Activated gamma-delta T cell (primary cell): ENCODE measurements around the gene ARIH2.

ENCODE experiments used
- DNase-seq: peaks from one replicate; lab custom pipeline; 2025; lab: John Stamatoyannopoulos, UW

ARIH2 gene

DNA sequence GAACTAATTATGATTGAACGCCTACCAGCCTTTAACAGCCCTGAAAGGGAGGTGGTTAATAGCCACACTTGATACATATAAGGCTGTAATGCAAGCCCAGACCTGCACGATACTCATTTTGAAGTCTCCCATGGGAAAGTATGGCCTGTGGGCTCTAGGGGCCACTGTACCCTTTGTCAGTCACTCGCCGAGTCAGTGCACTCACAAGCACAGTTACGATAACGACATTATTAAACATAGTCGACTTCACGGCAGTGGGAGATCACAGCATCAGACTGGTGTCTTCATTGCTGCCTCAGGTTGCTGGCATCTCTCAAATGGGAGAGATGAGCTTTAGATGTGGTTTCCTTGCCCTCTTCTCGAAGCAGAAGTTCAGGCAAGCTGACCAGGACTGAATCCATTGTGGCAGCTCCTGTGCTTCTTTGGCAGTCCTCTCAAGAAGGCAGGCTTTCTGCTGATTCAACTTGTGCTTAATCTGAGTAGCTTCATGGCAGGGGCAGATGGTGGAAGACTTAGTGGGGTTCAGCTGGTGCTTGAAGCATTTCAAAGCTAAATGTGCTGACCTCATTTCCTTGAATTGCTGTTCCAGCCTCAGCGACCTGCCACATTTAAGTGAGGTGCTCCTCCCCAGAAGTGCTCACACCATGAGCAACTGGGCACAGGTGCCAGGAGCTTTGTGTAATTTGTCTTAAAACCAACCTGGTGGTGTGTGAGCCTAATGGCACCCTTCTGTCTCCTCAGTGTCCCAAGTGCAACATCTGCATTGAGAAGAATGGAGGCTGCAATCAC lies 55.6 kb downstream of the ARIH2 start:
- no peak for DNase-seq

DNA sequence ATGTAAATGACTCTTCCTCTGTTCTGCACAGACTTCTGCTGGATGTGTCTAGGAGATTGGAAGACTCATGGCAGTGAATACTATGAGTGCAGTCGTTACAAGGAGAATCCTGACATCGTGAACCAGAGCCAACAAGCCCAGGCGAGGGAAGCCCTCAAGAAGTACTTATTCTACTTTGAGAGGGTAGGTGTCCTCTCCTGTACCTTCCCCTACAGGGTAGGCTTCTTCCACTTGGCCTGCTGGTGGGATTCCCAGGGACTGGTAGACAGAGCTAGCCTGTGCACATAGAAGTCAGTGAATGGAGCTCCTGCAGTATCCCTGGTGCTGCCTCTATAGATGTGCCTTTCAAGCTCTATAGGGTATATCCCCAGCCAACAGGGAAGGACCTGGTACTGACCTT lies 60.8 kb downstream of the ARIH2 start:
- DNase-seq = no peak

DNA sequence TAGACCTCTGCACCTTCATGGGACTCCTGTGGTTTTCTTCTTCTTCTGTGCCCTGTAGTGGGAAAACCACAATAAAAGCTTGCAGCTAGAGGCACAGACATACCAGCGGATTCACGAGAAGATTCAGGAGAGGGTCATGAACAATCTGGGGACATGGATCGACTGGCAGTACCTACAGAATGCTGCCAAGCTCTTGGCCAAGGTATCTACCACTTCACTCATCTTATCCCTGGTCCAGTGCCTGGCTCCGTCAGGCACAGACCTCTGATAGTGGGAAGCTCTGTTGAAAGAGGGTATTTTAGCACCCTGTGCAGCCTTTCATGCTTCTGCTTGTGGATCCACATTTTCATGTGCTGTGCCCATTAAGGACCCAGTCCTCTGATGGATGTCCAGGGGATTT lies 61.7 kb downstream of the ARIH2 start:
- no peak for DNase-seq

DNA sequence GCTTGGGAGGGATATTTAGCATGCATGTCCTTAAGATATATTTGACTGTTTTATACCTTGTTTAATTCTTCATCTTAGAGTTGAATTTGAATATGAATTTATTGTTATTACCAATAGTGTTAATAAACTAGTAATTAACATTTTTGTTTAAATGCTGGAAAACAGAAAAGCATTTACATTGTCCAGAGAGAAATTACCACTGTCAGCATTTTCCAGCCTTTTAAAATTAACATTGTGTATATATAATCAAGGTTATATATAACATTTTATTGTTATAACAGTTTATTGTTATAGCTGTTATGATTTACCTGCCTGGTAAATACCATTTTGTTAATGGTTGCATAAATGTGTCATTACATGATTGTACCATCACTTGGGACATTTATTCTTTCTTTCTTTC lies 63.4 kb downstream of the ARIH2 start:
- DNase-seq = no peak

DNA sequence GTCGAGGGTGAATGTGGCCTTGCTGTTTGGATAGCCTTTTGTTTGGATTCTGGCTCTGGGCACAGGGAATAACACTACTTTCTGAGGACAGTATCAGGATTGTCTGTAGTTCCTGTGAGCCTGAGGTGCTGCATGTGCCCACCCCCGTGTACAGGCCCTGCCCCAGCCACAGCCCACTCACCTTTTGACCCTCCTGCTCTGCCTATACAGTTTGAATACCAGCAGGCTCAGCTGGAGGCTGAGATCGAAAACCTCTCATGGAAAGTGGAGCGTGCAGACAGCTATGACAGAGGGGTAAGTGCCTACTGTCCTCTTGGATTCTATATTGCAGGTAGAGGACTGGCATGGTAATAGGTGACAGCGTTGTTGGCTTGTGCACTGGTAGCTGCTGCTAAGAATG lies 64.0 kb downstream of the ARIH2 start:
- DNase-seq = no peak

DNA sequence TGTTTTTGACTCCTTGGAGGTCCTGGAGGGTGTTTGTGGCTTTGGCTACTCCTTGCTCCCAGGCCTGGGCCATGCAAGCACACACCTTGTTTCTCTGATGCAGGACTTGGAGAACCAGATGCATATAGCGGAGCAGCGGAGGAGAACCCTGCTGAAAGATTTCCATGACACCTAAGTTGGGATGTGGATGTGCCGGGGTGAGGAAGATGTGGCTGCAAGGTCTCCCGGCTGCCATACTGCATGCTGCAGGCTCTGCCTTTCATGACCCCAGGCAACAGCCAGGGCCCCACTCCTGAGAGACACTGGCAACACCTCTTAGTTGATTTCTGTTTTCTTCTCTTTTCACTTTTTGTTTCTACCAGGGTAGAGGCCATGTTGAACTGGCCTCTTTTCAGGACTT lies 64.5 kb downstream of the ARIH2 start:
- DNase-seq = no peak

DNA sequence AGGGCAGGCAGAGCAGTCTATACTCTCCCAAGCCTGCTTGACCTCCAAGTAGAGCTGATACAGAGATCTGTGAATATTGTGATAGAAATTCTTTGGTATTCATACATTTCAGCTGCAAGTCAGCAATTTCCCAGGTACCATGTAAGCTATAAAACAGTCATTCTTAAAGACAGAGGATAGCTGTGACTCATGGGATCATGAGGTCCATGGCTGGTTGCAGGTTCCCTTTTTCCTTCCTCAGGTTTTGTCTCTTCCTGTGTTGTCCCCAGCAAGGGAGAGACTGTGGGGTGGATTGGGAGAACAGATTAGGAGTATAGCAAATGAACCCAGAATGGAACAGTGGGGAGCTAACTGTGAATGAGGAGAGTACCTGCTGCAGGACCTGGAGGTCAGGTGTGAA lies 66.0 kb downstream of the ARIH2 start:
- DNase-seq = no peak

DNA sequence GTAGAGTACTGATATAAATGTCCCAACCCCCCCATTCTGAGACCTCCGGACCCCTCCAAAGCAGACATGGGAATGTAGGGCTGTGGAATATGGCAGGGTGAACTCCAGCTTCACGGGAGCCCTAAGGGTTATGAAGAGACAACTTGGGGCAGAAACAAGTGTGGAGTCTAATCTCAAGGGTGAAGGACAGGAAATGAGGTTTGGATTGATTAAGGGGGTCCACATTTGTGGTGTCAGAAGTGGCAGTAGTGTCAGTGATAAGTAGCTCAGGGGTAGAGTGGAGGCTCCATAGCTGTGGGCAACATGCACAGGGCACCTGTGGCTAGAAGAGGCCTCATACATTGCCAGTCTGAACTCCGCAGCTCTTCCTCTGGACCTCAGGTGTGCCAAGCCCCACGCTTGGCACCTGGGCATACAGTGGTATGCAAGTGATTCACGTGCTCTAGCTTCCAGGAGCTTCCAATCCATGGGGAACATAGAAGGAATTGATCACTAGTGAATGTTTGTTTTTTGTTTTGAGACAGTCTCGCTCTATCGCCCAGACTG lies 67.3 kb downstream of the ARIH2 start:
- DNase-seq = no peak

DNA sequence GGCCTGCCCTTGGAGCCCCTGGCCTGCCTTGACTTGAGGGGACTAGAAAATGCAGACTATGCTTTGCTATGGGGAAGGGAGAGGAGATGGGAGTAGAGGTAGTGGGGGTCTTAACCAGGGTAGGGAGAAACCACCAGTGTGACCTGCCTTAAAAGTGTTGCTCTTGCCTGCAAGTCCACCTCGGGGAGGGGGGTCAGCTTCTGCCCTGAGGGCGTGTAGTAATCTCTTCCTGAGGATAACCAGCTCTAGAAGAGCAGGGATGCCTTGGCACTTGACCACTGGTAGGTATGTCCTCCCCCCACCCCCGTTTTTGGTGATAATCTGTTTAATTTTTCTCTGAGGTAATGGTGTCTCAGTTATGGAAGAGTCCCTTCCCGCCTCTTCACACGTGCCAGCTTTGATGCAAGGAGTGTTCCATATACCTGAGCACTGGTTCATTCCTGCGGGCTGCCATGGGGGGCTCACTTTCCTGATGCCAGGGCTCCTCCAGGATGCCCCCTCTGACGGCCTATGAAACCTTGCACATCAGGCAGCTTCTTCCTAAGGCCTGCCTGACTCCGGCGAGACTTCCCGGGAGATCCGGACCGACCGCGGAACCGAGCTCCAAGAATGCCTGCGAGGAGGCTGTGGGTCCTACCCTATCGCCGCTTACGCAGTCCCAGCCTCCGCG lies 70.6 kb downstream of the ARIH2 start:
- DNase-seq = no peak

DNA sequence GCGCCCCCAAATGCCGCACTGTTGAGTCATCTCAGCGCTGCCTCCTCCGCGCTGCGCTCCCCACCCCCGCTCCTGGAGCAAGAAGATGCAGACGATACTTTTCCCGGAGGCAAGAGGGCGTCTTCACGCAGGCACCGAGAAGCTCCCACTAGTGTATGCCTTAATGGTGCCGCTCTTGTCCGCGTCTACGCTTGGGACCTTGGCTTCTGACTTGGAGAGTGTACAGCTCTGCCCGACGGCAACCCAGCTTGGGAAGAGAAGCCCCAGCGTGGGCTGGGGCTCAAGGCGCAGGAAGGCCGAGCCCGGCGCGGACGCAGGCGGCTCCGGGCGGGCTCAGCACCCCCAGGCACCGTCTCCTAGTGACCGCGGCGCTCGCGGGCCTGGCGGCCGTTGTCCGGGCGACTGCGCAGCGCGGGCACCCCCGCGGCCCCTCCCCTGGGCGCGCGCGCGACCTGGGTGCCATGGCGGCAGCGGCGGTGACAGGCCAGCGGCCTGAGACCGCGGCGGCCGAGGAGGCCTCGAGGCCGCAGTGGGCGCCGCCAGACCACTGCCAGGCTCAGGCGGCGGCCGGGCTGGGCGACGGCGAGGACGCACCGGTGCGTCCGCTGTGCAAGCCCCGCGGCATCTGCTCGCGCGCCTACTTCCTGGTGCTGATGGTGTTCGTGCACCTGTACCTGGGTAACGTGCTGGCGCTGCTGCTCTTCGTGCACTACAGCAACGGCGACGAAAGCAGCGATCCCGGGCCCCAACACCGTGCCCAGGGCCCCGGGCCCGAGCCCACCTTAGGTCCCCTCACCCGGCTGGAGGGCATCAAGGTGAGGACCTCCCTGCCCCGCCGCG lies 71.4 kb downstream of the ARIH2 start, which contains the start of gene P4HTM:
Gene P4HTM, plus strand, starts transcription at position 446 of the 840 bp plus-strand sequence. Its CDS starts 16 bp downstream, at position 462.
- peak; percentile 66 for DNase-seq

DNA sequence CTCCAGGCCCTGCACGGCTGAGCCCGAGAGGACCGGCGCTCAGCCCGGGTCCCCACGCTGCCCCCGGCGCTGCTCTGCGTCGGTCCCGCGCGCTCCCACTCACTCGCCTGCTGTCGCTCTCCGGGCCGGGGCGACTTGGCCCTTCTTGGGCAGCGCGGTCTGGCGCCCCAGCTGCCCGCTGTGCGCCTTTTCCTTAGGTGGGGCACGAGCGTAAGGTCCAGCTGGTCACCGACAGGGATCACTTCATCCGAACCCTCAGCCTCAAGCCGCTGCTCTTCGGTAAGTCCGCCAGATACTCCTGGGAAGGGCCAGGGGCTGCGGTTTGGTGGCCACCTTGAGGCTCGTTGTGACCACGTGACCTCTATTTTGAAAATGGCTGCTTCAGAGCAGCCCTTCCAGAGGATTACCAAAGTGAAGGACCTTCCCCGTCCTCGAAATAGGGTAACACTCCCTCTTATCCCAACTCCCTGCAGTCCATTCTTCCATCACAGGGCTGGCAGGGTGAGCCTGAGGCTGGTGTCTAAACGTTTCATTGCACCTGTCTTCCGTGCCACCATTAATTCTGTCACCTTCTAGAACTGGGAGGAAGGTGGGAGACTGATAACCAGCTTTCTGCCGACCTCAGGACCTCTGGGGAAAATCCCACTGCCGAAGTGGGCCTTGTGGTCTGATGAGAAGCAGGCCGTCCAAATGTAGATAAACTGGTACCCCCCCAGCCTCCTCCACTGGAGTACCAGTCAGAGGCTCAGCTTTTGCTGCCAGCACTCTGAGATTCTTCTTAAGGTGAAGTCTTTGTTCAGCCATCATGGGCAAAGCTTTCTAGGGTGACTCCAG lies 72.2 kb downstream of the ARIH2 start:
- DNase-seq = no peak

DNA sequence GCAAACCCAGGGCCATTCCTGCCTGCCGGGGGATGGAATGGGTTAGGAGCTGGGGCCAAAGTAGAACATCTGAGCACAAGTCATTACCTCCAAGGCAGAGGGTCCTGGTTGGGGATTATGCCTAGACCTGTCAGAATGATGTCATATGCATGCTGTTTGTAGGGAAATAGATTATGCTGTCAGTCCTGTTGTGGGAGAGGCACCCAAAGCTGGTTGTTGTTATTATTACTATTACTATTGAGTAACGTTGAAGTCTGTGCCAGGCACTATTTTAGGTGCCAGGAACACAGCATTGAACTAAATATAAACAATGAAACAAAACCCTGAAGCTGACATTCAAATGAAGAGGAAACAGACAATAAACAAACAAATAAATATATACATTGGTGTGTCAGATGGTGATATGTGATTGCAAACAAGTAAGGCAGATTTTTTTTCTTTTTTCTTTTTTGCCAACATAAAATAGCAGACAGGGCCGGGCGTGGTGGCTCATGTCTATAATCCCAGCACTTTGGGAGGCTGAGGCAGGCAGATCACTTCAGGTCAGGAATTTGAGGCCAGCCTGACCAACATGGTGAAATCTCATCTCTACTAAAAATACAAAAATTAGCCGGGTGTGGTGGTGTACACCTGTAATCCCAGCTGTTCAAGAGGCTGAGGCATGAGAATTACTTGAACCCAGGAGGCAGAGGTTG lies 73.4 kb downstream of the ARIH2 start:
- DNase-seq = no peak

DNA sequence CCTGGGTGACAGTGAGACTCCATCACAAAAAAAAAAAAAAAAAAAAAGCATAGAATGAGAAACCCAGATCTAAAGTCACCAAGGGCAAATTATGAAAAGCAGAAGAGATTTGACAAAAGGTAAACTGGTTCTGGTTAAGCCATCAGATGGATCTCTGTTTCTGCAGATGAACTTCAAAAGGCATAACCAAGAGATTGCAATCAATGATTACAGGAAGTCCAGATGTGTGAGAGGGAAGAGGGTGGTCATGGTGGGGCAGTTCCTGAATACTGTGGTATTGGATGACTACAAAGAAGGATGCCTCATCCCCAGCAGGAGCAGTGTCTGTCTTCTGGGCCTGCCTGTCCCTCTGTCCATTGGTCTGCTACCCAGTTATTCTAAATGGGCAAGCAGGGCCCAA lies 75.2 kb downstream of the ARIH2 start:
- DNase-seq = no peak

DNA sequence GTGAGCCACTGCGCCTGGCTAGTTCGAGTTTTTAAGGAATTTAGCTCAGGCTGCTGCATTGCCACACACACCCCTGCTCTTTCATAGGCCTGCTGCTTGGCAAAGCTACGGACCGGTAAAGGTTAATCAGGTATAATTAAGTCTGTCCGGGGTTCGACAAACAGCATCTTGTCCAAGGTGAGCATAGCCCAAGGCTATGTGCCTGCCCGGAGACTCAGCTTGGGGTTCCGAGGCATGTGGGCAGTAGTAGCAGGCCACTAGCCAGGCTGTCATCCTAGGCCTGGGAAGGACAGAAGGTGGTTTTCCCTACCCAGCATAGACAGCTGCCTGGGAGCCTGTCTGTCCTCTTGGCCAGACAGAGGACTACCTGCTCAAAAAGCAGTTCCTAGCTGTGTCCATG lies 78.0 kb downstream of the ARIH2 start:
- DNase-seq = no peak

DNA sequence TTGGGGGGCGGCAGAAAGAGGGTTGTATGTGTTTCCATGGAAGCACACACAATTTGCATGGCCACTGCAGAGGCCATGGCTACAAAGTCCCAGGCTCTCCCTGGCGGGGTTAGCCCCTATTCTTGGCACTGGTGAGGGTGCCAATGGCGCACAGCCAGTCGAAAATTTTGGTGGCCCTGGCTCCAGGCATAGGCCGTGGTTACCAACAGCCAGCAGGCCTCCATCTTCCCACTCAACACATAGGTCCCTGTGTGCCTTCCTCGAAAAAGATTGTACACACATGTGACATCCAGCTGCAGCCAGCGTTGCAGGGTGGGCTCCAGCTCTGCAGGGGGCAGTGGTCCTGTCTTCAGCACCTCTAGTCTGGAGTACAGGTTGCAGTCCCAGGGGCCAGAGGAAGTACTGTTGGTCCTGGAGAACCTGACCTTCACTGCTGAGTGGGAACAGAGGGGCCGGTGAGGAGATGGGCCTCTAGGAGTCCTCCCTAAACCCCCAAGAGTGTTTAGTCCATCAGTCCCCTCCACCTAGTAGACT lies 78.5 kb downstream of the ARIH2 start:
- DNase-seq = no peak

DNA sequence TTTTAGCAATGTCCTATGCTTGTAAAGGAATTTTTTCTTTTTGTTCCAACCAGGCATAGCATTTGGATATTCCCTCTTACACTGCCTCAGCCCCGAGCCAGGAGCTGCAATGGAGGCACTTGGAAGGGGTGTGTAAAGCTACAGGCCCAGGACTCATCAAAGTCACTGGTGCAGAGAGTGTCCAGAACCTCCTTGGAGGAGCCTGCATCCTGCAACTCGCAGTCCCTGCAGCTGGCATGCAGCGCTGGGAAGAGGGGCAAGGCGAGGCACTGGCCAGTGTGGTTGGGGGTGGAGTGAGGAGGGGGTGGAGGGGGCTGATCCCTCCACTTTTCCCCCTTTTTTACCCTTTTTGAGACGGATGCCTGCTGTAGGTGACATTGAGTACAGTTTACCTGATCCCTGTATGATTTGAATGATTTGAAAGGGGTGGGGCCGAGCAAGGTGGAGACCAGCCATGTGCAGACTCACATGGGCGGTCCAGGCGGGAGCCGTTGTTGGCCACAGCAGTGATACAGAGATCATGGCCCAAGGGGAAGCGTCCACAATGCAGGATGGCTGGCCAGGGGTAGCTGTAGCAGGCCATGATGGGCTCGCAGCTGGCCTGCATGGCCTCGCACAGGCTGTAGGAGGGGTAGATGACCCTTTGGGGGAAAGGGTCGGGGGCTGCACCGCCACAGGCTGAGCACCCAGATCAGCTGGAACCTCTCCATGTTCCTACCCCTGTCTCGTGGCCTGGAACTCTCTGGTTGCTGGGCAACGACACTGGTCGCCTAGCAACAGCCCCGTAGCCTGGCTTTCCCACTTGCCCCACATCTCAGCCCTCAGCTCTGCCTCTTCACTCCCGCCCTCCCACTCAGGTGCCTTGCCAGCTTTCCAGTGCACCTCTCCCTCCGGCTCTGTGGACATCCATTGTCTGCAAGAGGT lies 79.3 kb downstream of the ARIH2 start:
- no peak for DNase-seq

DNA sequence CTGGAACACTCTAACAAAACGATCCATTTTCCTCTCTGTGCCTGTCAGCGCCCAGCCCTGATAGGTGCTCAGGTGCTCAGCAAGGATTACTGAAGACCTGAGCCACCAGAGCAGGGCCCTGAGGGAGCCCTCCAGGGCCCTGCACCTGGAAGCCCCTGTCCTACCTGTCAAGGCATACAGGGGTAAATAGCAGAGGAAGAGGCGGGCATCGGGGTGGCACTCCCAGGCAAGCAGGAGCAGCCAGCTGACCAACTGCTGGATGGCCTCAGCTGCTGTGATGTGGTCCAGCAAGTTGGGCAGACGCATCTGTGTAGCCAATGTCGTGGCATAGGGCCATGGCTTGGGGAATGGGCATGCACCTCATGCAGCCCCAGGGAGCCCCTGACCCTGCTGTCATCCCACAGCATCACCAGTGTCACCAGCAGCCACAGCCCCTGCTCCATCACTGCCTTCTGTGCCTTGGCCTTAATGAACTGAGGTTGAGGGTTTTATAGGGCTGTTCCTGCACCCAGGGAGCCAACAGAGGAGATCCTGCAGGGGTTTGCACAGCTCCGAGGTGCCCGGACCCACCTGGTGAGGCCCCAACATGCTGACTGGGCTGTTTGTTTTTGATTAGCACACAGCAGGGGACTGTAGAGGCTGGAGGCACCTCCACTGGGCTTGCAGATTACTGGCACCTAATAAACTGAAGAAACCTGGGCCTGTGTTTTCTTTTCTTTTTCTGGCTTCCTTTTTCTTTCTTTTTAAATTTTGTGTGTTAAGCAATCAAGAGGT lies 80.6 kb downstream of the ARIH2 start:
- DNase-seq = no peak

DNA sequence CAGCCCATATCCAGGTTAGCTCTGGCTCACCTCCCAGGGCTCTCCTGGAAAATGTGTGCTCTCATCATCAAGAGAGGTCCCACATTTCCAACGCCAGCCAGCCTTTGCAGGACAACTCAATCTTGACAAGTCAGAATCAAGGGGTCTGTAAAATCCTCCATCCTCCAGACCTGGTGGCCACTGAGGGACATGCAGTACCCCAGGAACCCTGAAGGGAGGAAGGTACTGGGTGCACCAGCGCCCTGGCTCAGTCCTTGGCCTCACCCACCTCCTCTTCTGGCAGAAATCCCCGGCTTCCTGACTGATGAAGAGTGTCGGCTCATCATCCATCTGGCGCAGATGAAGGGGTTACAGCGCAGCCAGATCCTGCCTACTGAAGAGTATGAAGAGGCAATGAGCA lies 82.5 kb downstream of the ARIH2 start:
- DNase-seq = no peak
